Measurements from ENCODE around the gene CDC42SE2.

- TF ChIP-seq CTCF (conservative IDR thresholded peaks at IDR 0.05) (no peak), EZH2 (IDR thresholded peaks at IDR 0.05; ENCODE audit: low read depth) (no peak)
These were observed 18.5 kb upstream of the CDC42SE2 start for GRCh38 chr5:131245312-131245711.

Measured in PC-9 (cell line).